LNCaP clone FGC (cell line): ENCODE results near the gene ASTN1.

Experiments
- DNase-seq: peaks from one replicate; pipeline ENCODE4 v3.0.0-alpha.2; 2011; ENCODE audit warnings: low read depth
- H3K4me3 ChIP-seq: 2 replicates; pipeline ENCODE4 v1.5.1; 2011; ENCODE audit warnings: mild to moderate bottlenecking, low read depth, low read length, control low read depth
- CTCF ChIP-seq: IDR thresholded peaks from 2 replicates; pipeline ENCODE4 v1.5.1; 2012; ENCODE audit warnings: mild to moderate bottlenecking; ENCODE audit not compliant: control insufficient read depth, insufficient read depth; ENCODE audit errors: extremely low read depth

Gene ASTN1

GRCh38 chr1:177174921-177175634 is 10.6 kb upstream of the ASTN1 start:
- no peak overlapping the region for H3K4me3 ChIP-seq
- DNase-seq = no peak
- TF ChIP-seq CTCF = no peak

- TF ChIP-seq CTCF = no peak
- DNase-seq = no peak
- no peak overlapping the region for H3K4me3 ChIP-seq
Measured at GRCh38 chr1:177173976-177174375, 9.5 kb upstream of the ASTN1 start.

GRCh38 chr1:177172866-177173265 is 8.4 kb upstream of the ASTN1 start:
- no peak for DNase-seq
- TF ChIP-seq CTCF = no peak
- H3K4me3 ChIP-seq = no peak overlapping the region

- DNase-seq = no peak
- no peak for TF ChIP-seq CTCF
- no peak overlapping the region for H3K4me3 ChIP-seq
Measured at GRCh38 chr1:177172272-177172671, 7.8 kb upstream of the ASTN1 start.

- no peak overlapping the region for H3K4me3 ChIP-seq
- TF ChIP-seq CTCF = no peak
Measured at GRCh38 chr1:177171536-177172123, 7.1 kb upstream of the ASTN1 start.

DNA sequence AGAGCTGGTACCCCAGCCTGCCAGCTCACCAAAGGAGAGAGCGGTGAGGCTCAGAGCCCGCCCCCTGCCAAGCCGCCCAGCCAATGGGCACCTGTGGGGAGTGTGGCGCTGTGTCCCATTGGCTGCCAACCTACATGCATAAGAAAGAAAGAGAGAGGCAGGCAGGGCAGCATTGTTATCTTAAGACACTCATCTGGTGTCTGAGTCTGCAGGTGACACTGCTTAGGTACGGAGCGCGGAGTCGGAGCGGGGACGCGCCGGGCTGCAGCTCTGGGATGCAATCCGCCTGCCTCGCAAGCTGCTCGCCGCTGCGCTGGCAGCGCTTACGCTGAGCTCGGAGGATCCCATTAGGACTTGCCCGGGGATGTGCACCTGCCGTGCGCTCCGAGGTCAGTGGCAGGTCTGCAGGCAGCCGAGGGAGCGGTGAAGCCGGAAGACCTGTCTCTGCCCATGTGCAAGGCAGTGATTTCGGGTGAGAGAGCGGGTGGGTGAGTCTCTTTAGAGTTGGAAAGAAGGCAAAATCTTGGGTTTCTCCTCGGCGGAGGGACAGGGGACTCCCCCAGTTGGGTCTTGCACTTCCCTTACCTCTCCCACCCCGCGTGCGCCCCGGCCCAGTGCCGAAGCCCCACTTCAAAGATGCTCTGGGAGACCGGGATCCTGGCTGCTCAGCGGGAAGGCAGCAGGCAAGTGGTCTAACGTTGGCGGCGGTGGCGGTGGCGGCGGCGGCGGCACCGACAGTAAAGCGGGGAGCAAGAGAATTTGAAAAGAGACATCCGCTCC is 6.4 kb upstream of the ASTN1 start, which contains the start of gene BRINP2:
Gene BRINP2 (plus strand): TSS at position 203 of the 780 bp plus-strand sequence. CDS start 58,919 bp downstream, outside the sequence.
- no peak for TF ChIP-seq CTCF
- DNase-seq = no peak
- H3K4me3 ChIP-seq = no peak within 1 kb of the TSS

More at GRCh38 chr1:177171536-177172123, 7.1 kb upstream of the ASTN1 start:
- DNase-seq = no peak
